OCI-LY1 (cell line): ENCODE results near the gene GIGYF1.

ENCODE experiments used
- H2AFZ ChIP-seq: fragments of 200-600 bp; sonication (generic), shearing (Covaris generic); 2 replicates; pipeline ENCODE4 v1.6.0; 2014; ENCODE audit warnings: antibody characterized with exemption, mild to moderate bottlenecking, low read length
- H3F3A ChIP-seq: fragments of 200-600 bp; sonication (generic), shearing (Covaris generic); 2 replicates; pipeline ENCODE4 v1.6.0; 2014; ENCODE audit warnings: mild to moderate bottlenecking, antibody characterized with exemption, low read length, moderate library complexity; ENCODE audit not compliant: insufficient read depth
- H3K27ac ChIP-seq: fragments of 200-600 bp; sonication (generic); 2 replicates; pipeline ENCODE4 v1.5.1; 2014; ENCODE audit warnings: low read length, mixed run types, mild to moderate bottlenecking, low read depth; ENCODE audit not compliant: poor library complexity, severe bottlenecking
- H3K27me3 ChIP-seq: fragments of 200-600 bp; sonication (generic); 2 replicates; pipeline ENCODE4 v1.6.0; 2014; ENCODE audit warnings: antibody characterized with exemption, mild to moderate bottlenecking, low read length, moderate library complexity; ENCODE audit not compliant: insufficient read depth
- H3K36me3 ChIP-seq: fragments of 200-600 bp; sonication (generic); 2 replicates; pipeline ENCODE4 v1.6.1; 2014; ENCODE audit warnings: mild to moderate bottlenecking, antibody characterized with exemption, low read length, moderate library complexity, mixed read lengths; ENCODE audit not compliant: insufficient read depth
- H3K4me1 ChIP-seq: fragments of 200-600 bp; sonication (generic); 2 replicates; pipeline ENCODE4 v1.5.1; 2014; ENCODE audit warnings: mild to moderate bottlenecking, low read length, moderate library complexity; ENCODE audit not compliant: insufficient read depth, severe bottlenecking
- H3K4me2 ChIP-seq: fragments of 200-600 bp; sonication (generic), shearing (Covaris generic); 2 replicates; pipeline ENCODE4 v1.6.1; 2014; ENCODE audit warnings: low read length
- H3K4me3 ChIP-seq: fragments of 200-600 bp; sonication (generic); 2 replicates; pipeline ENCODE4 v1.5.1; 2014; ENCODE audit warnings: low read length, low read depth, mild to moderate bottlenecking, mixed read lengths; ENCODE audit not compliant: poor library complexity, severe bottlenecking
- H3K79me2 ChIP-seq: fragments of 200-600 bp; shearing (Covaris generic); 2 replicates; pipeline ENCODE4 v1.6.1; 2016; ENCODE audit warnings: mixed run types, low read length, mixed read lengths; ENCODE audit not compliant: insufficient read depth
- H3K9ac ChIP-seq: fragments of 200-600 bp; sonication (generic), shearing (Covaris generic); 2 replicates; pipeline ENCODE4 v1.6.1; 2014; ENCODE audit warnings: mild to moderate bottlenecking, low read length, mixed read lengths
- H3K9me2 ChIP-seq: fragments of 200-600 bp; sonication (generic), shearing (Covaris generic); 2 replicates; pipeline ENCODE4 v1.6.1; 2014; ENCODE audit warnings: low read depth, mild to moderate bottlenecking, low read length, mixed read lengths
- H3K9me3 ChIP-seq: fragments of 200-600 bp; shearing (Covaris generic); 2 replicates; pipeline ENCODE4 v1.6.1; 2014; ENCODE audit warnings: low read length, mixed read lengths
- H4K20me1 ChIP-seq: fragments of 200-600 bp; sonication (generic), shearing (Covaris generic); 2 replicates; pipeline ENCODE4 v1.6.0; 2016; ENCODE audit warnings: mild to moderate bottlenecking, low read length; ENCODE audit not compliant: insufficient read depth
- CTCF ChIP-seq: fragments of 200-600 bp; sonication (generic), shearing (Covaris generic); IDR thresholded peaks from 2 replicates; pipeline ENCODE4 v1.5.1; 2017; ENCODE audit warnings: mild to moderate bottlenecking, antibody characterized with exemption, low read length, moderate library complexity, mixed read lengths
- EZH2 ChIP-seq: fragments of 200-600 bp; sonication (generic), shearing (Covaris generic); IDR thresholded peaks from 2 replicates; pipeline ENCODE4 v1.8.0; 2017; ENCODE audit warnings: borderline replicate concordance, mixed run types, mild to moderate bottlenecking, antibody characterized with exemption, low read length, moderate library complexity, mixed read lengths

GIGYF1 gene

DNA sequence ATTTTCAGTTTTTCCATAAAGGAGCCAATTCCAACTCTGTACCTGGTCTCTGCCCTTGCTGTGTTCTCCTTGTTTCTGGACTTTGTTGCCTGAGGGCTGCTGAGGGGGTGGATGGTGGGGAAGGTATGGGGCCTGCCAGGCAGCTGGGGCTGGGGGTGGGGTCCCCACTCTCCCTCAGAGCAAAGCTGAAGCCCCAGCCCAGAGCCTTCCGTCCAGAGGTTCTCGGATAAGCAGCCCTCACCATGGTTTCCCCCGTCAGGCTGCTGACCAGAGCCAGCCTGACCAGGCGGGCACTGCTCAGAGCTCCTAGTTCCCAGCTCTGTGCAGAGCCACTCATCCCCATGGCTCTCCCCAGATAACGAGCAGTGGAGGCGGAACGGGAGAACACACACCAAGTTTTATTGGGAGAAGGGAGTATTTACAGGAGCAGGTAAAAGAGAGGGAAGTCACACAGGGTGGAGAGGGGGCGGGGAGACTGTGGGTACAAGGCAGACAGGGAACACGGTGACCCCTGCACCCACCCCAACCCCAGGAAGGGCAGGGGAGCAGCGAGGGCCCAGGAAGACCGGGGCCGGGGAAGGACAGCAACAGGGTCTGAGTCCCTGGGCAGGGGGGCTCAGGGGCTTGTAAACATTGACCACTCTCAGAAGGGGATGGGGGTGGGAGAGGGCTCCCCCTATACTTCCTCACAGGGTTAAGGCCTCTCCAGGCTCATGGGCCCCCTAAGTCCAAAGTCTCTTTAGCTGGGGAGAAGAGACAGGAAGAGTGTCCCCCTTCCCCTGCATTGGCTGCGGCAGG is 14.7 kb downstream of the GIGYF1 start:
- Histone ChIP-seq H3K79me2 (peaks cover 4% of the 10 kb centered on the region), H3K9ac (no peak overlapping the region), H4K20me1 (no peaks in the 10 kb centered on the region), H3F3A (no peaks in the 10 kb centered on the region), H3K27me3 (no peaks in the 10 kb centered on the region), H3K4me2 (no peak overlapping the region), H3K4me3 (no peak overlapping the region), H3K27ac (no peak overlapping the region), H3K4me1 (peaks cover 6% of the 10 kb centered on the region), H2AFZ (no peak overlapping the region), H3K9me2 (no peaks in the 10 kb centered on the region), H3K9me3 (no peaks in the 10 kb centered on the region), H3K36me3 (peaks cover 78% of the 10 kb centered on the region)
- TF ChIP-seq CTCF (no peak), EZH2 (no peak)

DNA sequence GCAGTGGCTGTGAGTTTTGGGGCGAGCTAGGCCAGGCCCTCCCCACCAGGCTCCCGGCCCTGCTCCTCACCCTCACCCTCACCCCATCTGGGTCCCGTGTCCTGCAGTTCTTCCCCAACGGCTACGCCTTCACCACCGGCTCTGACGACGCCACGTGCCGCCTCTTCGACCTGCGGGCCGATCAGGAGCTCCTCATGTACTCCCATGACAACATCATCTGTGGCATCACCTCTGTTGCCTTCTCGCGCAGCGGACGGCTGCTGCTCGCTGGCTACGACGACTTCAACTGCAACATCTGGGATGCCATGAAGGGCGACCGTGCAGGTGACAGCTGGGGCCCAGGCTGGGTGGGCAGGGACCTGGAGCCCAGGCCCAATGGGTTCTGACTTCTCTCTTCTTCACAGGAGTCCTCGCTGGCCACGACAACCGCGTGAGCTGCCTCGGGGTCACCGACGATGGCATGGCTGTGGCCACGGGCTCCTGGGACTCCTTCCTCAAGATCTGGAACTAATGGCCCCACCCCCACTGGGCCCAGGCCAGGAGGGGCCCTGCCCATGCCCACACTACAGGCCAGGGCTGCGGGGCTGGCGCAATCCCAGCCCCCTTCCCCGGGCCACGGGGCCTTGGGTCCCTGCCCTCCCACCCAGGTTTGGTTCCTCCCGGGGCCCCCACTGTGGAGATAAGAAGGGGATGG is 15.6 kb downstream of the GIGYF1 start:
- no peak for TF ChIP-seq CTCF
- TF ChIP-seq EZH2 = no peak
- Histone ChIP-seq H3K9me3 (no peaks in the 10 kb centered on the region), H3K4me2 (no peak overlapping the region), H3K4me3 (no peak overlapping the region), H3K36me3 (peaks cover 70% of the 10 kb centered on the region), H2AFZ (no peak overlapping the region), H3K27me3 (no peaks in the 10 kb centered on the region), H3K4me1 (peaks cover 6% of the 10 kb centered on the region), H3K27ac (no peak overlapping the region), H3F3A (no peaks in the 10 kb centered on the region), H3K9ac (no peak overlapping the region), H3K9me2 (no peaks in the 10 kb centered on the region), H3K79me2 (peaks cover 6% of the 10 kb centered on the region), H4K20me1 (no peaks in the 10 kb centered on the region)

DNA sequence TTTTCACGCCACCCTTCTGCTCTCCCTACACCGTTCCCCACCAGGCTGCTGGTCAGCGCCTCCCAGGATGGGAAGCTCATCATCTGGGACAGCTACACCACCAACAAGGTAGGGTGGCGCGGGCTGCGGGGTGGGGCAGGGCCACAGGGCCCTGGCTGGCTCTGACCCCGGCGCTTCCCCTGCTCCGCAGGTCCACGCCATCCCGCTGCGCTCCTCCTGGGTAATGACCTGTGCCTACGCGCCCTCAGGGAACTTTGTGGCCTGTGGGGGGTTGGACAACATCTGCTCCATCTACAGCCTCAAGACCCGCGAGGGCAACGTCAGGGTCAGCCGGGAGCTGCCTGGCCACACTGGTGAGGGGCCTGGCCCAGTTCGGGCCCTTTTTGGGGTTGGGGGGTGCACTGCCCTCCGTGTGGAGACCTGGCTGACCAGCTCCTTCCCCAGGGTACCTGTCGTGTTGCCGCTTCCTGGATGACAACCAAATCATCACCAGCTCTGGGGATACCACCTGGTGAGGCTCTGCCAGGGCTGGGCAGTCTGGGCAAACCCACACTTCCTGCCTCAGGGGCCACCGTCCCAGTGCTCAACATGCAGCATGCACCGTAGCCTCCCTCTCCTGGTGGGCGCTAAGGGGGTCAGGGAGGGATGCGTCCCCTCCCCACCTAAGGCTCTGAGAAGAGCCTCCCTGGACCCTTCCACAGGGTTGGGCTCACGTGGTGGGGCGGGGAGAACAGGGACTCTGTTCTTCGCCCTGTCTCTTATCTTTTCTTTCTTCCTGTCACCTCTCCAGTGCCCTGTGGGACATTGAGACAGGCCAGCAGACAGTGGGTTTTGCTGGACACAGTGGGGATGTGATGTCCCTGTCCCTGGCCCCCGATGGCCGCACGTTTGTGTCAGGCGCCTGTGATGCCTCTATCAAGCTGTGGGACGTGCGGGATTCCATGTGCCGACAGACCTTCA is 16.5 kb downstream of the GIGYF1 start:
- no peaks in the 10 kb centered on the region for H3K9me2 ChIP-seq
- no peak for TF ChIP-seq EZH2
- no peak for TF ChIP-seq CTCF
- H3K9me3 ChIP-seq = no peaks in the 10 kb centered on the region
- no peak overlapping the region for H3K4me3 ChIP-seq
- no peaks in the 10 kb centered on the region for H3K27me3 ChIP-seq
- H3K36me3 ChIP-seq = peaks cover 61% of the 10 kb centered on the region
- H3K4me1 ChIP-seq = peaks cover 11% of the 10 kb centered on the region
- peaks cover 6% of the 10 kb centered on the region for H3K79me2 ChIP-seq
- H3K9ac ChIP-seq = no peak overlapping the region
- H2AFZ ChIP-seq = no peak overlapping the region
- H3K4me2 ChIP-seq = no peak overlapping the region
- H4K20me1 ChIP-seq = no peaks in the 10 kb centered on the region
- H3K27ac ChIP-seq = no peak overlapping the region
- H3F3A ChIP-seq = no peaks in the 10 kb centered on the region
